DOHH2 (cell line): ENCODE measurements around the gene FGD4.

Experiments
- CTCF ChIP-seq: fragments of 200-600 bp; sonication (generic); IDR thresholded peaks from one replicate; pipeline ENCODE4 v1.5.1; 2014; ENCODE audit warnings: antibody characterized with exemption, mild to moderate bottlenecking, low read depth, low read length; ENCODE audit not compliant: poor library complexity, severe bottlenecking
- EZH2phosphoT487 ChIP-seq: fragments of 200-600 bp; sonication (generic); IDR thresholded peaks from 2 replicates; pipeline ENCODE4 v1.6.1; 2017; ENCODE audit warnings: borderline replicate concordance, mild to moderate bottlenecking, antibody characterized with exemption, low read length, moderate library complexity, mixed read lengths

GRCh38 chr12:32603858-32604257, 204.5 kb downstream of the FGD4 start:
- no peak for TF ChIP-seq CTCF
- TF ChIP-seq EZH2phosphoT487, result no peak
